Measurements from ENCODE around the gene CCDC152. TPM values are rescaled to one million over a fixed set of nuclear protein-coding genes. Genes with fewer than 3 reads are reported as not detected.

Gene CCDC152
- polyA plus RNA-seq, 3 donors = 0.09 to 0.18 (median 0.09) TPM

DNA sequence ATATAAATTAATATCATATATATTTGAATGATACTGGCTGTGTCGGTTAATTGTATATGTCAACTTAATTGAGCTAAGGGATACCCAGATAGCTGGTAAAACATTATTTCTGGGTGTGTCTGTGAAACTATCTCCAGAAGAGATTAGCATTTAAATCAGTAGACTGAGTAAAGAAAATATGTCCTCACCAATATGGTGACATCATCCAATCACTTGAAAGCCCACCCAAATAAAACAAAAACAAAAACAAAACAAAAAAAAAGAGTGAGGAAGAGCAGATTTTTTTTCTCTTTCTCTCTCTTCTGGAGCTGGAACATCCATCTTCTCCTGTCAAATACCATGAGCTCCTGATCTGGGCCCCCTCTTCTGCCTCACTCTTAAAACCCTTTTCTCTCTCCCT is 15.7 kb upstream of the CCDC152 start:
- TF ChIP-seq, protein P1, sequence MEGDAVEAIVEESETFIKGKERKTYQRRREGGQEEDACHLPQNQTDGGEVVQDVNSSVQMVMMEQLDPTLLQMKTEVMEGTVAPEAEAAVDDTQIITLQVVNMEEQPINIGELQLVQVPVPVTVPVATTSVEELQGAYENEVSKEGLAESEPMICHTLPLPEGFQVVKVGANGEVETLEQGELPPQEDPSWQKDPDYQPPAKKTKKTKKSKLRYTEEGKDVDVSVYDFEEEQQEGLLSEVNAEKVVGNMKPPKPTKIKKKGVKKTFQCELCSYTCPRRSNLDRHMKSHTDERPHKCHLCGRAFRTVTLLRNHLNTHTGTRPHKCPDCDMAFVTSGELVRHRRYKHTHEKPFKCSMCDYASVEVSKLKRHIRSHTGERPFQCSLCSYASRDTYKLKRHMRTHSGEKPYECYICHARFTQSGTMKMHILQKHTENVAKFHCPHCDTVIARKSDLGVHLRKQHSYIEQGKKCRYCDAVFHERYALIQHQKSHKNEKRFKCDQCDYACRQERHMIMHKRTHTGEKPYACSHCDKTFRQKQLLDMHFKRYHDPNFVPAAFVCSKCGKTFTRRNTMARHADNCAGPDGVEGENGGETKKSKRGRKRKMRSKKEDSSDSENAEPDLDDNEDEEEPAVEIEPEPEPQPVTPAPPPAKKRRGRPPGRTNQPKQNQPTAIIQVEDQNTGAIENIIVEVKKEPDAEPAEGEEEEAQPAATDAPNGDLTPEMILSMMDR (IDR thresholded peaks at IDR 0.05) = no peak
- Mint-ChIP-seq H3K27me3 (ENCODE audit: low read depth in 3 of 3) (peaks cover 0 to 2% (median 0%) of the 10 kb centered on the region in 3 donors), H3K9me3 (peaks cover 0 to 5% (median 0%) of the 10 kb centered on the region in 7 donors), H3K27ac (no peak overlapping the region), H3K4me1 (no peaks in the 10 kb centered on the region), H3K36me3 (no peaks in the 10 kb centered on the region), H3K4me3 (no peak overlapping the region)
- Histone ChIP-seq H3K4me3 (replicated peaks in 1 of 3; ENCODE audit: low read depth in 2 of 3, low read length in 3 of 3) (no peak overlapping the region), H3K9ac (ENCODE audit: insufficient read depth, low read length, poor library complexity, severe bottlenecking) (no peak overlapping the region), H3K27me3 (ENCODE audit: control insufficient read depth in 2 of 2, insufficient read depth in 2 of 2, low read length in 2 of 2) (no peaks in the 10 kb centered on the region), H3K79me2 (ENCODE audit: insufficient read depth, low read length) (no peaks in the 10 kb centered on the region), H3K4me2 (replicated peaks; ENCODE audit: extremely low read depth, low read length, poor library complexity, severe bottlenecking) (no peak overlapping the region), H3K36me3 (replicated peaks in 1 of 2; ENCODE audit: control insufficient read depth in 1 of 2, insufficient read depth in 2 of 2, low read length in 2 of 2) (no peaks in the 10 kb centered on the region), H3K4me1 (ENCODE audit: control insufficient read depth in 1 of 2, insufficient read depth in 2 of 2, low read length in 2 of 2) (no peaks in the 10 kb centered on the region), H3K9me3 (replicated peaks in 1 of 2; ENCODE audit: control insufficient read depth in 1 of 2, insufficient read depth in 1 of 2, low read length in 2 of 2) (no peaks in the 10 kb centered on the region), H2AFZ (ENCODE audit: insufficient read depth, low read depth, low read length, poor library complexity, severe bottlenecking) (no peak overlapping the region), H4K20me1 (ENCODE audit: insufficient read depth, low read length) (no peaks in the 10 kb centered on the region), H3K27ac (ENCODE audit: low read depth in 1 of 2, low read length in 2 of 2) (no peak overlapping the region)
- no peak for DNase-seq
- intact Hi-C loops (cut with micrococcal nuclease) = no loop called here
- no CpG with 5 or more reads among the region's 1 CpG for WGBS (ENCODE audit: insufficient coverage)

DNA sequence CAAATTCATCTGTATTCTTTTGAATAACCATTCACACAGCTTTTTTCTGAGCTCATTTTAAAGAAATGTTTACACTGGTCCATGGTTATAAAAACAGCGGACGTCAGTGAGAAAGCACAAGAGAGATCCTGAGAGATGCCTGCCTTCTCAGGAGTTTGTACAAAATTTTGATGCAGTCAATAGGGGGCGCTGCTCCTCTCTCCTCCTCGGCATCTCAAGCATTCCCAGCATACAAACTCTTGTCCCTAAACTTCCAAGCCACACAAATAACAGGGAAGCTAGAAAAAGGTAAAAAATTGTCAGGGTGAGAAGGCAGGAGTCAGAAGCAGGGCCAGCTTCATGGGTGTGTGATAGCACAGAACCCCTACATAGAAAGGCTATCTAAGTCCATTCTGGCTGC is 11.2 kb upstream of the CCDC152 start:
- H3K4me3 ChIP-seq (replicated peaks in 1 of 3; ENCODE audit: low read depth in 2 of 3, low read length in 3 of 3) = no peak overlapping the region
- H3K27ac ChIP-seq (ENCODE audit: low read depth in 1 of 2, low read length in 2 of 2) = no peak overlapping the region
- Mint-ChIP-seq H3K27ac (no peak overlapping the region), H3K4me3 (no peak overlapping the region), H3K27me3 (ENCODE audit: low read depth in 3 of 3) (peaks cover 0 to 2% (median 0%) of the 10 kb centered on the region in 3 donors), H3K36me3 (no peaks in the 10 kb centered on the region), H3K9me3 (peaks cover 0 to 3% (median 0%) of the 10 kb centered on the region in 7 donors), H3K4me1 (no peaks in the 10 kb centered on the region)
- DNase-seq = no peak
- no peak overlapping the region for H2AFZ ChIP-seq (ENCODE audit: insufficient read depth, low read depth, low read length, poor library complexity, severe bottlenecking)
- H3K4me2 ChIP-seq (replicated peaks; ENCODE audit: extremely low read depth, low read length, poor library complexity, severe bottlenecking) = no peak overlapping the region
- no peak overlapping the region for H3K9ac ChIP-seq (ENCODE audit: insufficient read depth, low read length, poor library complexity, severe bottlenecking)
- 50% methylated on average over 2 of the region's 4 CpGs for WGBS (ENCODE audit: insufficient coverage)
- intact Hi-C loops (cut with micrococcal nuclease) = no loop called here
- H4K20me1 ChIP-seq (ENCODE audit: insufficient read depth, low read length) = no peaks in the 10 kb centered on the region
- H3K9me3 ChIP-seq (replicated peaks in 1 of 2; ENCODE audit: control insufficient read depth in 1 of 2, insufficient read depth in 1 of 2, low read length in 2 of 2) = no peaks in the 10 kb centered on the region
- TF ChIP-seq, protein P1 (IDR thresholded peaks at IDR 0.05) = peak; percentile 61
- H3K27me3 ChIP-seq (ENCODE audit: control insufficient read depth in 2 of 2, insufficient read depth in 2 of 2, low read length in 2 of 2) = no peaks in the 10 kb centered on the region
- no peaks in the 10 kb centered on the region for H3K36me3 ChIP-seq (replicated peaks in 1 of 2; ENCODE audit: control insufficient read depth in 1 of 2, insufficient read depth in 2 of 2, low read length in 2 of 2)
- H3K4me1 ChIP-seq (ENCODE audit: control insufficient read depth in 1 of 2, insufficient read depth in 2 of 2, low read length in 2 of 2) = no peaks in the 10 kb centered on the region
- no peaks in the 10 kb centered on the region for H3K79me2 ChIP-seq (ENCODE audit: insufficient read depth, low read length)

Measured in CD14-positive monocyte (primary cell).